ENCODE measurements around the gene IGF2.

The IGF2 gene

DNA sequence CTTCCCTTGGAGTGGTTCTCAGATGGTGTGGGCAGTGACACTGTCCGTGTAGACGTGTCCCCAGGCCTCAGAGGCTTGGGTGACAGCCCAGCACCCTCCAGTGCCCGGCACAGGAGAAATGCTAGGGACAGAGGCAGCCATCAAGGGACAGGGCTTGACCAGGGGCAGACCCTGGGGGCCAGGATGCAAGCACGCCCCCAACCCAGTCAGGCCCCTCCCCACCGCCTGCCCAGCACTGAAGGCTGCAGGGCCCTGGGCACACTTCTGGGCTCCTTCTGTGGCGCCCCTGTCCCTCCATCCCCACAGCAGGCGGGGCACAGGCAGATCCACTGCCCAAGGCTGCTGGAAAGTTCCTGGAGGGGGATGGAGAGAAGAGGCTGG is 11.1 kb downstream of the IGF2 start:
- H3K27ac ChIP-seq (ENCODE audit: extremely low read depth, low read depth, low read length): no peak overlapping the region
- ChIA-PET CTCF (interaction anchor here (0.7 kb wide), 1 partner anchor 474 kb away, joined by 4 read pairs; no protein-coding TSS in a partner anchor), POLR2A (no interaction called here)
- no peak overlapping the region for H3K4me3 ChIP-seq (ENCODE audit: low read depth, low read length)
- TF ChIP-seq, protein P1, sequence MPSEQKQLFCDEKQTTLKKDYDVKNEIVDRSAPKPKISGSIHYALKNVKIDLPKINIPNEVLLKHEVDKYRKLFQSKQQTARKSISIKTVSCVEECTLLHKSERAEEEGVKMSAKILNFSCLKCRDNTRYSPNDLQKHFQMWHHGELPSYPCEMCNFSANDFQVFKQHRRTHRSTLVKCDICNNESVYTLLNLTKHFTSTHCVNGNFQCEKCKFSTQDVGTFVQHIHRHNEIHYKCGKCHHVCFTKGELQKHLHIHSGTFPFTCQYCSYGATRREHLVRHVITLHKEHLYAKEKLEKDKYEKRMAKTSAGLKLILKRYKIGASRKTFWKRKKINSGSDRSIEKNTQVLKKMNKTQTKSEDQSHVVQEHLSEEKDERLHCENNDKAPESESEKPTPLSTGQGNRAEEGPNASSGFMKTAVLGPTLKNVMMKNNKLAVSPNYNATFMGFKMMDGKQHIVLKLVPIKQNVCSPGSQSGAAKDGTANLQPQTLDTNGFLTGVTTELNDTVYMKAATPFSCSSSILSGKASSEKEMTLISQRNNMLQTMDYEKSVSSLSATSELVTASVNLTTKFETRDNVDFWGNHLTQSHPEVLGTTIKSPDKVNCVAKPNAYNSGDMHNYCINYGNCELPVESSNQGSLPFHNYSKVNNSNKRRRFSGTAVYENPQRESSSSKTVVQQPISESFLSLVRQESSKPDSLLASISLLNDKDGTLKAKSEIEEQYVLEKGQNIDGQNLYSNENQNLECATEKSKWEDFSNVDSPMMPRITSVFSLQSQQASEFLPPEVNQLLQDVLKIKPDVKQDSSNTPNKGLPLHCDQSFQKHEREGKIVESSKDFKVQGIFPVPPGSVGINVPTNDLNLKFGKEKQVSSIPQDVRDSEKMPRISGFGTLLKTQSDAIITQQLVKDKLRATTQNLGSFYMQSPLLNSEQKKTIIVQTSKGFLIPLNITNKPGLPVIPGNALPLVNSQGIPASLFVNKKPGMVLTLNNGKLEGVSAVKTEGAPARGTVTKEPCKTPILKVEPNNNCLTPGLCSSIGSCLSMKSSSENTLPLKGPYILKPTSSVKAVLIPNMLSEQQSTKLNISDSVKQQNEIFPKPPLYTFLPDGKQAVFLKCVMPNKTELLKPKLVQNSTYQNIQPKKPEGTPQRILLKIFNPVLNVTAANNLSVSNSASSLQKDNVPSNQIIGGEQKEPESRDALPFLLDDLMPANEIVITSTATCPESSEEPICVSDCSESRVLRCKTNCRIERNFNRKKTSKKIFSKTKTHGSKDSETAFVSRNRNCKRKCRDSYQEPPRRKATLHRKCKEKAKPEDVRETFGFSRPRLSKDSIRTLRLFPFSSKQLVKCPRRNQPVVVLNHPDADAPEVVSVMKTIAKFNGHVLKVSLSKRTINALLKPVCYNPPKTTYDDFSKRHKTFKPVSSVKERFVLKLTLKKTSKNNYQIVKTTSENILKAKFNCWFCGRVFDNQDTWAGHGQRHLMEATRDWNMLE (tag by site-specific recombination; conservative IDR thresholded peaks at IDR 0.05; ENCODE audit: low read depth): no peak
- no peak for TF ChIP-seq ZSCAN30 (tag by site-specific recombination; IDR thresholded peaks at IDR 0.05)
- no peak for TF ChIP-seq ZNF2 (tag by site-specific recombination; IDR thresholded peaks at IDR 0.05)
- TF ChIP-seq, protein P2, sequence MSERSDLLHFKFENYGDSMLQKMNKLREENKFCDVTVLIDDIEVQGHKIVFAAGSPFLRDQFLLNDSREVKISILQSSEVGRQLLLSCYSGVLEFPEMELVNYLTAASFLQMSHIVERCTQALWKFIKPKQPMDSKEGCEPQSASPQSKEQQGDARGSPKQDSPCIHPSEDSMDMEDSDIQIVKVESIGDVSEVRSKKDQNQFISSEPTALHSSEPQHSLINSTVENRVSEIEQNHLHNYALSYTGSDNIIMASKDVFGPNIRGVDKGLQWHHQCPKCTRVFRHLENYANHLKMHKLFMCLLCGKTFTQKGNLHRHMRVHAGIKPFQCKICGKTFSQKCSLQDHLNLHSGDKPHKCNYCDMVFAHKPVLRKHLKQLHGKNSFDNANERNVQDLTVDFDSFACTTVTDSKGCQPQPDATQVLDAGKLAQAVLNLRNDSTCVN (tag by site-specific recombination; optimal IDR thresholded peaks at IDR 0.05): no peak
- no peak for TF ChIP-seq ZNF184 (tag by site-specific recombination; IDR thresholded peaks at IDR 0.05)
- 0 out of 2 replicates have a peak, but pooled peaks have one; percentile 29 for TF ChIP-seq ZFHX2 (tag by site-specific recombination; conservative IDR thresholded peaks at IDR 0.05)
- no peak for TF ChIP-seq ZNF560 (tag by site-specific recombination; IDR thresholded peaks at IDR 0.05; ENCODE audit: borderline replicate concordance)
- H3K4me1 ChIP-seq (ENCODE audit: control insufficient read depth, insufficient read depth, low read length): no peaks in the 10 kb centered on the region
- H3K9me3 ChIP-seq (ENCODE audit: control insufficient read depth, insufficient read depth, low read depth, low read length): no peaks in the 10 kb centered on the region
- H3K36me3 ChIP-seq (ENCODE audit: control insufficient read depth in 2 of 2, insufficient read depth in 1 of 2, low read length in 2 of 2): peaks cover 0 to 9% of the 10 kb centered on the region in 2 experiments; a peak in 1 of 3 replicates

DNA sequence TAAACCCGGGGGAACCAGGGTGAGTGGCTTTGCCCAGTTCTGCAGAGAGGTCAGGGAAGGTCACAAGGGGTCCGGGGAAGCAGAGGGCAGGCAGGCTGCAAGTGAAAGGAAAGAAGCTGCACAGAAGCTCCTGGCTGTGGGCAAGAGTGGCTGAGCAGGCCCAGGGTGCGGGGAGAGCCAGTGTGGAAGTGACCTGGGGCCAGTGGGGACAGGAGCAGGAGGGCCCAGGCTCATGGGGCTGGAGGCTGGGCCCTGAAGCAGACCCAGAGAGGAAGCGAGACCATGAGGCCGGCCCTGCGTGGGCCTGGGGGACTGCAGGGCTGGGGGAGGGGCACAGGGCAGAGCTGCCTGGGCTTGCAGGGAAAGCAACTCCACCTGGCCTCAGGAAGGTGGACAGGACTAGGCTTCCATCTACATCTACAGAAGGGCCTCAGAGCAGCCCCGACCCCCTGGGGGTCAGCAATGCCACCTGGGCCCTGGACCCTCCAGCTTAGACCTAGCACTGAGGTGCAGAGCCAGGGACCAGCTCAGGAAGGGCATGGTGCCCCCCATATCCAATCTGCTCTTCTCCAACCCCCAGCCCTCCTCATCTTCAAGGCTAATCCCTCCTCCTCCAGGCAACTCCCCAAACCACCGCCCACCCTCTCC is 11.6 kb downstream of the IGF2 start:
- Histone ChIP-seq H3K9me3 (ENCODE audit: control insufficient read depth, insufficient read depth, low read depth, low read length) (no peaks in the 10 kb centered on the region), H3K4me3 (ENCODE audit: low read depth, low read length) (no peak overlapping the region), H3K27ac (ENCODE audit: extremely low read depth, low read depth, low read length) (no peak overlapping the region), H3K36me3 (ENCODE audit: control insufficient read depth in 2 of 2, insufficient read depth in 1 of 2, low read length in 2 of 2) (peaks cover 0 to 9% of the 10 kb centered on the region in 2 experiments; a peak in 1 of 3 replicates), H3K4me1 (ENCODE audit: control insufficient read depth, insufficient read depth, low read length) (no peaks in the 10 kb centered on the region)
- CTCF ChIA-PET: interaction anchor here (0.7 kb wide), 1 partner anchor 764 kb away, joined by 5 read pairs; no protein-coding TSS in a partner anchor
- POLR2A ChIA-PET: no interaction called here
- TF ChIP-seq, protein P3, sequence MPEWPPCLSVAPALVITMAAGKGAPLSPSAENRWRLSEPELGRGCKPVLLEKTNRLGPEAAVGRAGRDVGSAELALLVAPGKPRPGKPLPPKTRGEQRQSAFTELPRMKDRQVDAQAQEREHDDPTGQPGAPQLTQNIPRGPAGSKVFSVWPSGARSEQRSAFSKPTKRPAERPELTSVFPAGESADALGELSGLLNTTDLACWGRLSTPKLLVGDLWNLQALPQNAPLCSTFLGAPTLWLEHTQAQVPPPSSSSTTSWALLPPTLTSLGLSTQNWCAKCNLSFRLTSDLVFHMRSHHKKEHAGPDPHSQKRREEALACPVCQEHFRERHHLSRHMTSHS (tag by site-specific recombination; IDR thresholded peaks at IDR 0.05): no peak
- TF ChIP-seq ZFHX2 (tag by site-specific recombination; conservative IDR thresholded peaks at IDR 0.05) (no peak), ZNF658 (tag by site-specific recombination; IDR thresholded peaks at IDR 0.05) (no peak), SP2 (tag by site-specific recombination; IDR thresholded peaks at IDR 0.05) (no peak), ZNF350 (tag by site-specific recombination; IDR thresholded peaks at IDR 0.05) (no peak), ZNF174 (tag by site-specific recombination; IDR thresholded peaks at IDR 0.05) (no peak), ZSCAN23 (tag by site-specific recombination; IDR thresholded peaks at IDR 0.05) (no peak), ZNF777 (tag by site-specific recombination; IDR thresholded peaks at IDR 0.05; ENCODE audit: borderline replicate concordance) (no peak)
- TF ChIP-seq, protein P4, sequence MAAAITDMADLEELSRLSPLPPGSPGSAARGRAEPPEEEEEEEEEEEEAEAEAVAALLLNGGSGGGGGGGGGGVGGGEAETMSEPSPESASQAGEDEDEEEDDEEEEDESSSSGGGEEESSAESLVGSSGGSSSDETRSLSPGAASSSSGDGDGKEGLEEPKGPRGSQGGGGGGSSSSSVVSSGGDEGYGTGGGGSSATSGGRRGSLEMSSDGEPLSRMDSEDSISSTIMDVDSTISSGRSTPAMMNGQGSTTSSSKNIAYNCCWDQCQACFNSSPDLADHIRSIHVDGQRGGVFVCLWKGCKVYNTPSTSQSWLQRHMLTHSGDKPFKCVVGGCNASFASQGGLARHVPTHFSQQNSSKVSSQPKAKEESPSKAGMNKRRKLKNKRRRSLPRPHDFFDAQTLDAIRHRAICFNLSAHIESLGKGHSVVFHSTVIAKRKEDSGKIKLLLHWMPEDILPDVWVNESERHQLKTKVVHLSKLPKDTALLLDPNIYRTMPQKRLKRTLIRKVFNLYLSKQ (tag by site-specific recombination; IDR thresholded peaks at IDR 0.05; ENCODE audit: borderline replicate concordance): no peak
- TF ChIP-seq, protein P5, sequence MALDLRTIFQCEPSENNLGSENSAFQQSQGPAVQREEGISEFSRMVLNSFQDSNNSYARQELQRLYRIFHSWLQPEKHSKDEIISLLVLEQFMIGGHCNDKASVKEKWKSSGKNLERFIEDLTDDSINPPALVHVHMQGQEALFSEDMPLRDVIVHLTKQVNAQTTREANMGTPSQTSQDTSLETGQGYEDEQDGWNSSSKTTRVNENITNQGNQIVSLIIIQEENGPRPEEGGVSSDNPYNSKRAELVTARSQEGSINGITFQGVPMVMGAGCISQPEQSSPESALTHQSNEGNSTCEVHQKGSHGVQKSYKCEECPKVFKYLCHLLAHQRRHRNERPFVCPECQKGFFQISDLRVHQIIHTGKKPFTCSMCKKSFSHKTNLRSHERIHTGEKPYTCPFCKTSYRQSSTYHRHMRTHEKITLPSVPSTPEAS (tag by site-specific recombination; IDR thresholded peaks at IDR 0.05): no peak
- TF ChIP-seq, protein P6, sequence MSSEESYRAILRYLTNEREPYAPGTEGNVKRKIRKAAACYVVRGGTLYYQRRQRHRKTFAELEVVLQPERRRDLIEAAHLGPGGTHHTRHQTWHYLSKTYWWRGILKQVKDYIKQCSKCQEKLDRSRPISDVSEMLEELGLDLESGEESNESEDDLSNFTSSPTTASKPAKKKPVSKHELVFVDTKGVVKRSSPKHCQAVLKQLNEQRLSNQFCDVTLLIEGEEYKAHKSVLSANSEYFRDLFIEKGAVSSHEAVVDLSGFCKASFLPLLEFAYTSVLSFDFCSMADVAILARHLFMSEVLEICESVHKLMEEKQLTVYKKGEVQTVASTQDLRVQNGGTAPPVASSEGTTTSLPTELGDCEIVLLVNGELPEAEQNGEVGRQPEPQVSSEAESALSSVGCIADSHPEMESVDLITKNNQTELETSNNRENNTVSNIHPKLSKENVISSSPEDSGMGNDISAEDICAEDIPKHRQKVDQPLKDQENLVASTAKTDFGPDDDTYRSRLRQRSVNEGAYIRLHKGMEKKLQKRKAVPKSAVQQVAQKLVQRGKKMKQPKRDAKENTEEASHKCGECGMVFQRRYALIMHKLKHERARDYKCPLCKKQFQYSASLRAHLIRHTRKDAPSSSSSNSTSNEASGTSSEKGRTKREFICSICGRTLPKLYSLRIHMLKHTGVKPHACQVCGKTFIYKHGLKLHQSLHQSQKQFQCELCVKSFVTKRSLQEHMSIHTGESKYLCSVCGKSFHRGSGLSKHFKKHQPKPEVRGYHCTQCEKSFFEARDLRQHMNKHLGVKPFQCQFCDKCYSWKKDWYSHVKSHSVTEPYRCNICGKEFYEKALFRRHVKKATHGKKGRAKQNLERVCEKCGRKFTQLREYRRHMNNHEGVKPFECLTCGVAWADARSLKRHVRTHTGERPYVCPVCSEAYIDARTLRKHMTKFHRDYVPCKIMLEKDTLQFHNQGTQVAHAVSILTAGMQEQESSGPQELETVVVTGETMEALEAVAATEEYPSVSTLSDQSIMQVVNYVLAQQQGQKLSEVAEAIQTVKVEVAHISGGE (tag by site-specific recombination; conservative IDR thresholded peaks at IDR 0.05; ENCODE audit: low read depth): no peak

All from HEK293 (cell line).